Activated T-cell treated with anti-CD3 and anti-CD28 coated beads, Interleukin-2, amount 50 U/mL, for 24 hours (primary cell): Measurements from ENCODE around the gene RHNO1.

ENCODE experiments used
- DNase-seq: peaks from one replicate; pipeline ENCODE4 v3.0.0-alpha.2; 2020
- H3K27ac Mint-ChIP-seq: 2 replicates; pipeline ENCODE4 v1.8.0; 2020; ENCODE audit warnings: mild to moderate bottlenecking, mixed read lengths
- H3K27me3 Mint-ChIP-seq: 2 replicates; pipeline ENCODE4 v1.8.0; 2020; ENCODE audit warnings: mixed read lengths
- H3K36me3 Mint-ChIP-seq: 2 replicates; pipeline ENCODE4 v1.8.0; 2020; ENCODE audit warnings: low read depth, mixed read lengths
- H3K4me1 Mint-ChIP-seq: 2 replicates; pipeline ENCODE4 v1.8.0; 2020; ENCODE audit warnings: low read depth, mixed read lengths
- H3K4me3 Mint-ChIP-seq: 2 replicates; pipeline ENCODE4 v1.8.0; 2020; ENCODE audit warnings: mild to moderate bottlenecking, moderate library complexity, mixed read lengths
- H3K9me3 Mint-ChIP-seq: 2 replicates; pipeline ENCODE4 v1.8.0; 2020; ENCODE audit warnings: mixed read lengths

The RHNO1 gene

DNA sequence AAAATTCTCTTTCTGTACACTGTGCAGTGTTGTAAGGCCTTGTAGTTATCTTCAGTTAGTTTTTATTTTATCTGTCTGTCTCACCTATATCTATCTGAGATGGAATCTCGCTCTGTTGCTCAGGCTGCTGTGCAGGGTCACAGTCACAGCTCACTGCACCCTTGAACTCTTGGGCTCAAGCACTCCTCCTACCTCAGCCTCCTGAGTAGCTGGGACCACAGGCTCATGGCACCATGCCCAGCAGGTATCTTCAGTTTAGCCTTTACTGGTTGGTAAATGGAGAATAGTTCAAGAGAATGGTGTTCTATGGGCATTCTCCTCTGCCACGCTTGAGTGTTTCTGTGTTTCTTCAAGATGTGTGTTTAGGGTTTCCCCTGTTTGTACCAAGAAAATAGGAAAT lies 27.2 kb downstream of the RHNO1 start:
- Mint-ChIP-seq H3K9me3 (no peaks in the 10 kb centered on the region), H3K36me3 (no peaks in the 10 kb centered on the region), H3K27ac (no peak overlapping the region), H3K27me3 (no peaks in the 10 kb centered on the region), H3K4me1 (no peaks in the 10 kb centered on the region), H3K4me3 (no peak overlapping the region)
- no peak for DNase-seq

DNA sequence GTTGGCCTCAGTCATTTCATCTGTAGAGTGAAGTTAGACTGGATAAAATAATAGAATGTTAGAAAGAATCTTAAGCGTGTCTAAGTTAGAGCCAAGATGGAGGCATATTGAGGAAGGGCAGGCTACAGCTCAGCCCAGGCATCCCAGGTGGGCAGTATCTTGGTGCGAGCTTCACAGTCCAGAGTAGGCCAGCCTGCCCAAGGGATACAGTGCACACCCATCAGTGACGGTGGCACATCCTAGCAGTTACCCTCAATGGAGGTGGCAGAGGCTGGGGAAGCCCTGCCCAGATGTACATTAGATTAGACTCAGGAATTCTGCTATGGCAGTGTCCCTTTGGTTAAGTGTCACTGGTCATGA lies 35.2 kb downstream of the RHNO1 start:
- Mint-ChIP-seq H3K27ac (no peak overlapping the region), H3K4me1 (no peaks in the 10 kb centered on the region), H3K9me3 (no peaks in the 10 kb centered on the region), H3K4me3 (no peak overlapping the region), H3K36me3 (peaks cover 36% of the 10 kb centered on the region), H3K27me3 (no peaks in the 10 kb centered on the region)
- no peak for DNase-seq

GRCh38 chr12:2919249-2919648 lies 42.2 kb downstream of the RHNO1 start:
- Mint-ChIP-seq H3K4me1 (peaks cover 6% of the 10 kb centered on the region), H3K27ac (no peak overlapping the region), H3K36me3 (peaks cover 39% of the 10 kb centered on the region), H3K4me3 (no peak overlapping the region), H3K9me3 (no peaks in the 10 kb centered on the region), H3K27me3 (no peaks in the 10 kb centered on the region)
- DNase-seq: no peak

DNA sequence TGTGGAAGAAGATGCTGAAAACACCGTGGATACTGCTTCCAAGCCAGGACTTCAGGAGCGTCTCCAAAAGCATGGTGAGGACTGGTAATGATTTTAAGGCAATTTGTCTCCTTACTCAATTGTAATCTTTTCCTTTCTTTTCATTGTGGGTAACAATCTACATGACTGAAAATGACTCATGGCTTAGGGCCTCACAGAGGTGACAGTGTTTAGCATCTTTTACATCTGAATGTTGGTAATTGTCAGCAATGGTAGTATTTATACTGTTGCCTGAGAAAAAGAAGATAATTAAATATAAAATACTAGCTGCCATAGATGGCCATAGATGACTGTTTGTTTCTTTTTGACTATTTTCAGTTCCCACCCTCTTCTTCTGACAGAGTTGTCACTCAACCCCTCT lies 45.3 kb downstream of the RHNO1 start:
- Mint-ChIP-seq H3K4me1 (peaks cover 16% of the 10 kb centered on the region), H3K27ac (peak overlapping the region; percentile 71), H3K36me3 (peaks cover 44% of the 10 kb centered on the region), H3K4me3 (no peak overlapping the region), H3K9me3 (no peaks in the 10 kb centered on the region), H3K27me3 (no peaks in the 10 kb centered on the region)
- no peak for DNase-seq

DNA sequence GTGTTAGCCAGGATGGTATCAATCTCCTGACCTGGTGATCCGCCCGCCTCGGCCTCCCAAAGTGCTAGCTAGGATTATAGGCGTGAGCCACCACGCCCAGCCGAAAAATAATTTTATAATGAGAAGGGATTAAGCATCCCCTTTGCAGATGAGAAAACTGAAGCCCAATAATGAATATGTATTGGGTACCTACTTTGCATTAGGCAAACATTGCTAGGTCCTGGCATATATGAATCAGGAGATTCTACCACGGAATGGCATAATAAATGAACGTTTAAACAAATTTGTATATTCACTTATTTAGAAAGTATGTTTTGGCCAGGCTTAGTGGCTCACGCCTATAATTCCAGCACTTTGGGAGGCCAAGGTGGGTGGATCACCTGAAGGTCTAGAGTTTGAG lies 46.0 kb downstream of the RHNO1 start:
- H3K4me1 Mint-ChIP-seq: peaks cover 16% of the 10 kb centered on the region
- H3K4me3 Mint-ChIP-seq: no peak overlapping the region
- no peaks in the 10 kb centered on the region for H3K9me3 Mint-ChIP-seq
- H3K27ac Mint-ChIP-seq: no peak overlapping the region
- H3K36me3 Mint-ChIP-seq: peaks cover 50% of the 10 kb centered on the region
- H3K27me3 Mint-ChIP-seq: no peaks in the 10 kb centered on the region
- no peak for DNase-seq

DNA sequence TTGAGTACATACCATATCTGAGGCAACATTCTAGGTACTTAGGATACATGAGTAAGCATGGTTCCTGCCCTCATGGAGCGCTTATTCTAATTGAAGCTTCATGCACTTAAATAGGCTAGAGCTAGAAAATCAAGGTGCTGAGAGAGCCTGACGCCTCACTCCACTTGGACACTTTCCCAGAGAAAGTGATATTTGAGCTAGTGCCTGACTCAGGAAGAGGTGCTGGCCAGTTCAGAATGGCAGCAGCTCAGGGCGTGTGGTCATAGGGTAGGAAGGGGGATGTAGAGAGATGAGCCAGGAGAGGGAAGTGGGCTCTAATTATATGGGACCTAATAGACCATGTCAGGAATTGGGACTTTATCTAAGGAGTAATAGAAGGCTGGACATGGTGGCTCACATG lies 47.0 kb downstream of the RHNO1 start:
- DNase-seq: no peak
- no peaks in the 10 kb centered on the region for H3K27me3 Mint-ChIP-seq
- H3K4me3 Mint-ChIP-seq: no peak overlapping the region
- H3K36me3 Mint-ChIP-seq: peaks cover 50% of the 10 kb centered on the region
- H3K9me3 Mint-ChIP-seq: no peaks in the 10 kb centered on the region
- no peak overlapping the region for H3K27ac Mint-ChIP-seq
- H3K4me1 Mint-ChIP-seq: peaks cover 16% of the 10 kb centered on the region

DNA sequence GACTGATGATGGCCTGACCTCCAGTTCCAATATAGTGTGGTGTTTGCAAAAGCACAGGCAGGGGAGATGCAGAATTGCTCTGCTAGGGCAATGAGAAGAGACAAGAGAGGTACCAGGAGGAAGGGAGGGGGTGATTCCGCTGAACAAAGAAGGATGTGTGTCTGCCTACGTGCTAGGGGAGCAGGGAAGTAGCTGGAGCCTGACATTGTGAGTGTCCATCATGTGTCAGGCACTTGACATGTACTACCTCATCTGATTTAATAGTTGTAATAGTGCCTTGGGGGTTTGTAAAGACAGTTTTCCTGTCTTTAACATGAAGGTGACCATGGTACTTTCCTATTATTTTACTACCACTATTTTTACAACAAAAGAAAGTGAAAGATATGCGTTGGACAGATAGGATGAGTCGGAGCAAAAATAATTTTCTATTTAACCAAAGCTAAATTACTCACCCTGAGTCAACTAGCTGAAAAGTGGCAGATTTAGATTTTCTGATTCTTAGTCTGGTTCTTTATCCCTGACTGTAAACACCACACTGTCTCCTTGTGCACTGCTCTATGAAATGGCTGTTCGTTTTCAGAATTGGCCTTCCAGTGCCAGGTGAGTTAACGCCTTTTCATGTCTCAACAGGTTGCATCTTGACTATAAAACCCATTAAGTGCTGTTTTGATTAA lies 48.4 kb downstream of the RHNO1 start:
- no peak for DNase-seq
- peaks cover 16% of the 10 kb centered on the region for H3K4me1 Mint-ChIP-seq
- H3K27ac Mint-ChIP-seq: peak overlapping the region; percentile 1
- no peaks in the 10 kb centered on the region for H3K27me3 Mint-ChIP-seq
- no peak overlapping the region for H3K4me3 Mint-ChIP-seq
- H3K36me3 Mint-ChIP-seq: peaks cover 55% of the 10 kb centered on the region
- H3K9me3 Mint-ChIP-seq: no peaks in the 10 kb centered on the region

- Mint-ChIP-seq H3K4me3 (no peak overlapping the region), H3K27ac (no peak overlapping the region), H3K36me3 (peaks cover 61% of the 10 kb centered on the region), H3K9me3 (no peaks in the 10 kb centered on the region), H3K27me3 (no peaks in the 10 kb centered on the region), H3K4me1 (peaks cover 2% of the 10 kb centered on the region)
- DNase-seq: no peak
Observed at GRCh38 chr12:2930865-2931264, 53.8 kb downstream of the RHNO1 start.

- Mint-ChIP-seq H3K4me3 (no peak overlapping the region), H3K36me3 (peaks cover 51% of the 10 kb centered on the region), H3K27ac (no peak overlapping the region), H3K4me1 (no peaks in the 10 kb centered on the region), H3K9me3 (no peaks in the 10 kb centered on the region), H3K27me3 (no peaks in the 10 kb centered on the region)
- no peak for DNase-seq
Observed at GRCh38 chr12:2933586-2933985, 56.6 kb downstream of the RHNO1 start.

- peaks cover 54% of the 10 kb centered on the region for H3K36me3 Mint-ChIP-seq
- peak overlapping the region; percentile 44 for H3K27ac Mint-ChIP-seq
- H3K4me3 Mint-ChIP-seq: no peak overlapping the region
- no peak for DNase-seq
- no peaks in the 10 kb centered on the region for H3K27me3 Mint-ChIP-seq
- no peaks in the 10 kb centered on the region for H3K4me1 Mint-ChIP-seq
- no peaks in the 10 kb centered on the region for H3K9me3 Mint-ChIP-seq
Observed at GRCh38 chr12:2934371-2934770, 57.3 kb downstream of the RHNO1 start.

DNA sequence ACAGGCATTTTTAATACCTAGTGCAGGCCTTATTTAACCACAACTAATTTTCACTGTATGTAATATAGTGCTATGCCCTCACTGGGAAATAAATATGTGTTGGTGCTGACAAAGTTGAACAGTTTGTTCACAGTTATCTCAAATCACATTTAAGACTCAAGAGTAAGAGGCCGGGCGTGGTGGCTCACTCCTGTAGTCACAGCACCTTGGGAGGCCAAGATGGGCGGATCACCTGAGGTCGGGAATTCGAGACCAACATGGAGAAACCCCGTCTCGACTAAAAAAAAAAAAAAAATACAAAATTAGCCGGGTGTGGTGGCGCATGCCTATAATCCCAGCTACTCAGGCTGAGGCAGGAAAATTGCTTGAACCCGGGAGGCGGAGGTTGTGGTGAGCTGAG lies 59.3 kb downstream of the RHNO1 start:
- Mint-ChIP-seq H3K36me3 (peaks cover 52% of the 10 kb centered on the region), H3K4me1 (no peaks in the 10 kb centered on the region), H3K27me3 (no peaks in the 10 kb centered on the region), H3K27ac (no peak overlapping the region), H3K9me3 (no peaks in the 10 kb centered on the region), H3K4me3 (no peak overlapping the region)
- DNase-seq: no peak

GRCh38 chr12:2937500-2937899 lies 60.5 kb downstream of the RHNO1 start:
- Mint-ChIP-seq H3K4me1 (no peaks in the 10 kb centered on the region), H3K36me3 (peaks cover 47% of the 10 kb centered on the region), H3K27me3 (no peaks in the 10 kb centered on the region), H3K27ac (no peak overlapping the region), H3K4me3 (no peak overlapping the region), H3K9me3 (no peaks in the 10 kb centered on the region)
- DNase-seq: no peak
